ENCODE data around the gene CADM3.

- no peak for TF ChIP-seq CTCF (IDR thresholded peaks at IDR 0.05)
- no peak for TF ChIP-seq POLR2A (IDR thresholded peaks at IDR 0.05)
These were observed 29.6 kb upstream of the CADM3 start for GRCh38 chr1:159141584-159142390.

Data from adrenal gland (tissue), 5 donors.